ENCODE measurements around the gene STYX.
"Not testable (repeated sequence)": the region's sequence is repeated elsewhere in the genome, so short reads cannot be mapped to it uniquely, and the experiment has no call there.

STYX gene

DNA sequence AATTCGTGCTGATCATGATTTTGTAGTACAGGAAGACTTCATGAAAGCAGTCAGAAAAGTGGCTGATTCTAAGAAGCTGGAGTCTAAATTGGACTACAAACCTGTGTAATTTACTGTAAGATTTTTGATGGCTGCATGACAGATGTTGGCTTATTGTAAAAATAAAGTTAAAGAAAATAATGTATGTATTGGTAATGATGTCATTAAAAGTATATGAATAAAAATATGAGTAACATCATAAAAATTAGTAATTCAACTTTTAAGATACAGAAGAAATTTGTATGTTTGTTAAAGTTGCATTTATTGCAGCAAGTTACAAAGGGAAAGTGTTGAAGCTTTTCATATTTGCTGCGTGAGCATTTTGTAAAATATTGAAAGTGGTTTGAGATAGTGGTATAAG, 2.5 kb upstream of the STYX start:
- not testable (repeated sequence) for H3K27ac ChIP-seq (ENCODE audit: low read length); H3K4me1 ChIP-seq (ENCODE audit: control insufficient read depth, insufficient read depth, low read length); H3K4me3 ChIP-seq (ENCODE audit: low read length in 2 of 2); H3K9ac ChIP-seq (ENCODE audit: low read length in 2 of 2); H3K27me3 ChIP-seq (ENCODE audit: control insufficient read depth in 1 of 2, insufficient read depth in 2 of 2, low read length in 2 of 2); H3K9me3 ChIP-seq (ENCODE audit: control insufficient read depth in 2 of 2, low read length in 2 of 2)
- H3K36me3 ChIP-seq (ENCODE audit: control insufficient read depth in 2 of 2, insufficient read depth in 2 of 2, low read length in 2 of 2): peaks cover 21 to 32% of the 10 kb centered on the region in 2 donors

- H3K9ac ChIP-seq (ENCODE audit: low read length in 2 of 2): not testable (repeated sequence)
Measured at GRCh38 chr14:52729035-52729434, 931 bp upstream of the STYX start.

GRCh38 chr14:52729585-52729924, 411 bp upstream of the STYX start:
- no peaks in the 10 kb centered on the region for H3K27me3 ChIP-seq (ENCODE audit: control insufficient read depth in 1 of 2, insufficient read depth in 2 of 2, low read length in 2 of 2)
- peak overlapping the region; percentile 56 to 64 for H3K4me3 ChIP-seq (ENCODE audit: low read length in 2 of 2)
- H3K36me3 ChIP-seq (ENCODE audit: control insufficient read depth in 2 of 2, insufficient read depth in 2 of 2, low read length in 2 of 2): peaks cover 10 to 17% of the 10 kb centered on the region in 2 donors
- peaks cover 8% of the 10 kb centered on the region for H3K4me1 ChIP-seq (ENCODE audit: control insufficient read depth, insufficient read depth, low read length)
- no peaks in the 10 kb centered on the region for H3K9me3 ChIP-seq (ENCODE audit: control insufficient read depth in 2 of 2, low read length in 2 of 2)
- peak overlapping the region; percentile 21 to 61 for H3K9ac ChIP-seq (ENCODE audit: low read length in 2 of 2)
- H3K27ac ChIP-seq (ENCODE audit: low read length): peak overlapping the region; percentile 49

More at GRCh38 chr14:52729035-52729434, 931 bp upstream of the STYX start:
- not testable (repeated sequence) for H3K4me1 ChIP-seq (ENCODE audit: control insufficient read depth, insufficient read depth, low read length); H3K4me3 ChIP-seq (ENCODE audit: low read length in 2 of 2); H3K27ac ChIP-seq (ENCODE audit: low read length); H3K27me3 ChIP-seq (ENCODE audit: control insufficient read depth in 1 of 2, insufficient read depth in 2 of 2, low read length in 2 of 2); H3K9me3 ChIP-seq (ENCODE audit: control insufficient read depth in 2 of 2, low read length in 2 of 2)
- peaks cover 14 to 22% of the 10 kb centered on the region in 2 donors for H3K36me3 ChIP-seq (ENCODE audit: control insufficient read depth in 2 of 2, insufficient read depth in 2 of 2, low read length in 2 of 2)

- H3K36me3 ChIP-seq (ENCODE audit: control insufficient read depth in 2 of 2, insufficient read depth in 2 of 2, low read length in 2 of 2): peaks cover 6 to 12% of the 10 kb centered on the region in 2 donors
- no peaks in the 10 kb centered on the region for H3K27me3 ChIP-seq (ENCODE audit: control insufficient read depth in 1 of 2, insufficient read depth in 2 of 2, low read length in 2 of 2)
- H3K27ac ChIP-seq (ENCODE audit: low read length): peak overlapping the region; percentile 66
- peaks cover 8% of the 10 kb centered on the region for H3K4me1 ChIP-seq (ENCODE audit: control insufficient read depth, insufficient read depth, low read length)
- H3K9me3 ChIP-seq (ENCODE audit: control insufficient read depth in 2 of 2, low read length in 2 of 2): no peaks in the 10 kb centered on the region
- H3K4me3 ChIP-seq (ENCODE audit: low read length in 2 of 2): peak overlapping the region; percentile 91 to 94
- peak overlapping the region; percentile 86 to 92 for H3K9ac ChIP-seq (ENCODE audit: low read length in 2 of 2)
Measured at GRCh38 chr14:52730709-52731111, 744 bp downstream of the STYX start.

GRCh38 chr14:52733824-52734223, 3.9 kb downstream of the STYX start:
- Histone ChIP-seq H3K4me1 (ENCODE audit: control insufficient read depth, insufficient read depth, low read length) (peaks cover 8% of the 10 kb centered on the region), H3K36me3 (ENCODE audit: control insufficient read depth in 2 of 2, insufficient read depth in 2 of 2, low read length in 2 of 2) (no peaks in the 10 kb centered on the region), H3K27ac (ENCODE audit: low read length) (no peak overlapping the region), H3K27me3 (ENCODE audit: control insufficient read depth in 1 of 2, insufficient read depth in 2 of 2, low read length in 2 of 2) (no peaks in the 10 kb centered on the region), H3K9me3 (ENCODE audit: control insufficient read depth in 2 of 2, low read length in 2 of 2) (no peaks in the 10 kb centered on the region), H3K9ac (ENCODE audit: low read length in 2 of 2) (no peak overlapping the region), H3K4me3 (ENCODE audit: low read length in 2 of 2) (no peak overlapping the region)

DNA sequence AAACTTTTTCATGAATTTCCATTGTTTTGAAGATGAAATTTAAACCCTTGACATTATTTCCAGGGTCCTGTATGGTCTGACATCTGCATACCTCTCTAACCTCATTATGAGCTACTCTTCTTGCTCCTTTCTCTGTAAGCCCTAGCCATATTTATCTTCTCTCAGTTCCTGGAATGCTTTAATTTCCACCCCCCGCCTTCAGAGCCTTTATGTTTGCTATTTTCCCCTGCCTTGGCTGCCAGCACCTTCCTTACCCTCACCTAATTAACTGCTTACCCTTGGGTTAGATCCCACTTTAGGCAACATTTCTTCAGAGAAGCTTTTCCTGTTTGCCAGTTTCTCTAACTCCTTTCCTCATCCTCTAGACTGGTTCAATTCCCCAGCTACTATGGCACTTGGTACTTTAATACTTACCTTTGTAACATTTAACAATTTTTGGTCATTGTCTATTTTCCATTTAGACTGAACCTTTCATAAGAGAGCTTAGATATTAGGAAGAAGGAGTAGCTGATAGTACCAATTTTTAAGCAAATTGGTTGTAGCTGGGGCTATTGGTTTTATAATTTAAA, 6.0 kb downstream of the STYX start:
- H3K9me3 ChIP-seq (ENCODE audit: control insufficient read depth in 2 of 2, low read length in 2 of 2): no peaks in the 10 kb centered on the region
- H3K4me3 ChIP-seq (ENCODE audit: low read length in 2 of 2): no peak overlapping the region
- H3K27me3 ChIP-seq (ENCODE audit: control insufficient read depth in 1 of 2, insufficient read depth in 2 of 2, low read length in 2 of 2): no peaks in the 10 kb centered on the region
- H3K36me3 ChIP-seq (ENCODE audit: control insufficient read depth in 2 of 2, insufficient read depth in 2 of 2, low read length in 2 of 2): no peaks in the 10 kb centered on the region
- no peak overlapping the region for H3K9ac ChIP-seq (ENCODE audit: low read length in 2 of 2)
- H3K4me1 ChIP-seq (ENCODE audit: control insufficient read depth, insufficient read depth, low read length): no peaks in the 10 kb centered on the region
- no peak overlapping the region for H3K27ac ChIP-seq (ENCODE audit: low read length)

DNA sequence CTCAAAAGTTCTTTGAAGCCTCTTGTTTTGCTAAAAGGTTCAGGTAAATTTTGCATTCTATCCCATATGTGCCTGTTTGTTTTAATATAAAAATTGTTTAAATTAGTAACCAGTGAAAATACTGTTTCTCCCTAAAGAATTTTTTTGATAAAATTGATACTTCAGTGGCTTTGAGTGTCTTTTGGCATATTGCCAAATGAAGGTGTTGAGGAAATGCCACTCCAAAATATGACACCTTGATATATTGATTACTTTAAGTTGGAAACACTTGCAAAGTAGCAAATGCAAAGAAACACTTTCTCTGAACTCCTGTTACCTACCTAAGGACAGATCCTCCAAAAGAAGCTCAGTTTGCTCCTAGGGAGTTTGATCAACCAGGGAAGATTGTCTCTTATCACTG, 8.4 kb downstream of the STYX start:
- Histone ChIP-seq H3K27ac (ENCODE audit: low read length) (no peak overlapping the region), H3K9me3 (ENCODE audit: control insufficient read depth in 2 of 2, low read length in 2 of 2) (no peaks in the 10 kb centered on the region), H3K9ac (ENCODE audit: low read length in 2 of 2) (no peak overlapping the region), H3K27me3 (ENCODE audit: control insufficient read depth in 1 of 2, insufficient read depth in 2 of 2, low read length in 2 of 2) (no peaks in the 10 kb centered on the region), H3K4me3 (ENCODE audit: low read length in 2 of 2) (no peak overlapping the region), H3K4me1 (ENCODE audit: control insufficient read depth, insufficient read depth, low read length) (no peaks in the 10 kb centered on the region), H3K36me3 (ENCODE audit: control insufficient read depth in 2 of 2, insufficient read depth in 2 of 2, low read length in 2 of 2) (no peaks in the 10 kb centered on the region)

DNA sequence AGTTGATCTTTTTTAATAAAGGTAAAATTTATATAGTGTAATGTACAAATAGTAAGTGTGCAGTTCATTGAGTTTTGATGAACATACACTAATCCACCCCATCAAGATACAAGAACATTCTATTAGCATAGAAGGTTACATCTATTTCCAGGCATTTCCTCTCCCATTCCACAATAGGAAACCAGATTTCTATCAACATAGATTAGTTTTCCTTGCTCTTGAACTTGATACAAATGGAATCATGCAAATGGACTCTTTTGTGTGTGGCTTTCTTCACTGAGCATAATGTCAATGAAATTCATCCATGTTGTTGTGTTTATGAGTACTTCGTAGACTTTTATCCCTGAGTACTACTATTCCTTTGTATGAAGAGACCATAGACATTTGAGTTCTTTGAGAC, 10.8 kb downstream of the STYX start:
- Histone ChIP-seq H3K4me3 (ENCODE audit: low read length in 2 of 2) (no peak overlapping the region), H3K27me3 (ENCODE audit: control insufficient read depth in 1 of 2, insufficient read depth in 2 of 2, low read length in 2 of 2) (no peaks in the 10 kb centered on the region), H3K27ac (ENCODE audit: low read length) (no peak overlapping the region), H3K36me3 (ENCODE audit: control insufficient read depth in 2 of 2, insufficient read depth in 2 of 2, low read length in 2 of 2) (peaks cover 0 to 6% of the 10 kb centered on the region in 2 donors), H3K9ac (ENCODE audit: low read length in 2 of 2) (no peak overlapping the region), H3K4me1 (ENCODE audit: control insufficient read depth, insufficient read depth, low read length) (no peaks in the 10 kb centered on the region), H3K9me3 (ENCODE audit: control insufficient read depth in 2 of 2, low read length in 2 of 2) (no peaks in the 10 kb centered on the region)

DNA sequence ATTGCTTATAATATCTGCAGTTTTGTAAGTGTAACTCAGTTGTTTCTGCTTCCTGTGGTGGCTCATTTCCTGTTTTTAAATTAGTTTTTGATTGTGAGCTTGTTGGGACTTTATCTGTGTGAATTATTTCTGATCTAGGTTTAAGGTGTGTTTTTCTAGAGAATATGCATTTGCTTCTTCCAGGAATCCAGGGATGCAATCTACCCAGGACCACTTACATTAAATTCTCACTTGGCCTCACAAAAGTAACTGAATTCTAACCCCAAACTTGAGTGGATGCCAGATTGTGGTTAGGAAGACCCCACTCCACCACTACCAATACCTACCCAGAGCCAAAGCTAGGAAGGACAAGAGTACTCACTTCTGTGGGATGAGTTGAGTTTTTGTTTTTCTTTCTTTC, 11.9 kb downstream of the STYX start:
- Histone ChIP-seq H3K36me3 (ENCODE audit: control insufficient read depth in 2 of 2, insufficient read depth in 2 of 2, low read length in 2 of 2) (peaks cover 0 to 6% of the 10 kb centered on the region in 2 donors), H3K9me3 (ENCODE audit: control insufficient read depth in 2 of 2, low read length in 2 of 2) (no peaks in the 10 kb centered on the region), H3K9ac (ENCODE audit: low read length in 2 of 2) (no peak overlapping the region), H3K27me3 (ENCODE audit: control insufficient read depth in 1 of 2, insufficient read depth in 2 of 2, low read length in 2 of 2) (no peaks in the 10 kb centered on the region), H3K27ac (ENCODE audit: low read length) (no peak overlapping the region), H3K4me3 (ENCODE audit: low read length in 2 of 2) (no peak overlapping the region), H3K4me1 (ENCODE audit: control insufficient read depth, insufficient read depth, low read length) (no peaks in the 10 kb centered on the region)

- no peaks in the 10 kb centered on the region for H3K9me3 ChIP-seq (ENCODE audit: control insufficient read depth in 2 of 2, low read length in 2 of 2)
- H3K9ac ChIP-seq (ENCODE audit: low read length in 2 of 2): no peak overlapping the region
- H3K4me1 ChIP-seq (ENCODE audit: control insufficient read depth, insufficient read depth, low read length): no peaks in the 10 kb centered on the region
- H3K36me3 ChIP-seq (ENCODE audit: control insufficient read depth in 2 of 2, insufficient read depth in 2 of 2, low read length in 2 of 2): peaks cover 0 to 17% of the 10 kb centered on the region in 2 donors
- H3K27me3 ChIP-seq (ENCODE audit: control insufficient read depth in 1 of 2, insufficient read depth in 2 of 2, low read length in 2 of 2): no peaks in the 10 kb centered on the region
- no peak overlapping the region for H3K4me3 ChIP-seq (ENCODE audit: low read length in 2 of 2)
- no peak overlapping the region for H3K27ac ChIP-seq (ENCODE audit: low read length)
Measured at GRCh38 chr14:52748647-52749292, 18.8 kb downstream of the STYX start.

GRCh38 chr14:52755607-52756316, 25.8 kb downstream of the STYX start:
- H3K27ac ChIP-seq (ENCODE audit: low read length): no peak overlapping the region
- H3K9ac ChIP-seq (ENCODE audit: low read length in 2 of 2): no peak overlapping the region
- H3K4me3 ChIP-seq (ENCODE audit: low read length in 2 of 2): no peak overlapping the region
- no peaks in the 10 kb centered on the region for H3K9me3 ChIP-seq (ENCODE audit: control insufficient read depth in 2 of 2, low read length in 2 of 2)
- peaks cover 4% of the 10 kb centered on the region in 2 donors for H3K36me3 ChIP-seq (ENCODE audit: control insufficient read depth in 2 of 2, insufficient read depth in 2 of 2, low read length in 2 of 2)
- H3K27me3 ChIP-seq (ENCODE audit: control insufficient read depth in 1 of 2, insufficient read depth in 2 of 2, low read length in 2 of 2): no peaks in the 10 kb centered on the region
- no peaks in the 10 kb centered on the region for H3K4me1 ChIP-seq (ENCODE audit: control insufficient read depth, insufficient read depth, low read length)

Data from stomach smooth muscle (tissue), 2 donors.